C4-2B (cell line): ENCODE results near the gene SLC9B1.

ENCODE experiments used
- CTCF ChIP-seq: fragments of 450-650 bp; conservative IDR thresholded peaks from 2 replicates; pipeline ENCODE4 v1.5.1; 2017; ENCODE audit warnings: mild to moderate bottlenecking
- ZFX ChIP-seq: fragments of 450-650 bp; IDR thresholded peaks from 2 replicates; pipeline ENCODE4 v1.6.1; 2017

GRCh38 chr4:102868153-102868780 lies 151.2 kb downstream of the SLC9B1 start:
- TF ChIP-seq CTCF: no peak
- no peak; the same call in 1 of the 2 replicates for TF ChIP-seq ZFX
